Astrocyte (in vitro differentiated cells and primary cell): ENCODE measurements around the gene SPNS2. TPM values are rescaled to one million over a fixed set of nuclear protein-coding genes. Genes with fewer than 3 reads are reported as not detected.
A peak's percentile ranks its signal among the peaks of the same experiment; 100 is the strongest.

Source experiments
- DNase-seq: peaks from one replicate; pipeline ENCODE4 v3.0.0-alpha.2; 2010; ENCODE audit warnings: low read depth
- FAIRE-seq: peaks from 2 replicates; lab custom pipeline; 2011; peaks lifted over from hg19 to GRCh38; lab: Jason Lieb, UNC
- H2AFZ ChIP-seq: 2 replicates; pipeline ENCODE4 v1.6.0; 2012; ENCODE audit warnings: low read depth, low read length, inconsistent platforms
- H3K27ac ChIP-seq: 2 replicates; pipeline ENCODE4 v1.5.1; 2011; ENCODE audit warnings: low read depth, low read length, inconsistent platforms
- H3K27me3 ChIP-seq: 2 replicates; pipeline ENCODE4 v1.6.0; 2011; ENCODE audit warnings: low read length, inconsistent platforms; ENCODE audit not compliant: insufficient read depth
- H3K36me3 ChIP-seq: 2 replicates; pipeline ENCODE4 v1.5.1; 2011; ENCODE audit warnings: low read length, inconsistent platforms; ENCODE audit not compliant: insufficient read depth
- H3K4me1 ChIP-seq: 2 replicates; pipeline ENCODE4 v1.5.1; 2011; ENCODE audit warnings: low read length, inconsistent platforms; ENCODE audit not compliant: insufficient read depth
- H3K4me2 ChIP-seq: 2 replicates; pipeline ENCODE4 v1.6.0; 2012; ENCODE audit warnings: low read length, inconsistent platforms
- H3K4me3 ChIP-seq: 2 replicates; pipeline ENCODE4 v1.5.1; 2011; ENCODE audit warnings: low read depth, mild to moderate bottlenecking, low read length, inconsistent platforms; ENCODE audit not compliant: insufficient read depth
- H3K79me2 ChIP-seq: 2 replicates; pipeline ENCODE4 v1.6.0; 2012; ENCODE audit warnings: mild to moderate bottlenecking, low read length, inconsistent platforms; ENCODE audit not compliant: insufficient read depth
- H3K9ac ChIP-seq: 2 replicates; pipeline ENCODE4 v1.6.0; 2012; ENCODE audit warnings: mild to moderate bottlenecking, low read length, inconsistent platforms
- H3K9me3 ChIP-seq: 2 replicates; pipeline ENCODE4 v1.5.1; 2012; ENCODE audit warnings: low read depth, mild to moderate bottlenecking, low read length, inconsistent platforms; ENCODE audit not compliant: insufficient read depth
- H4K20me1 ChIP-seq: 2 replicates; pipeline ENCODE4 v1.6.0; 2012; ENCODE audit warnings: low read length, inconsistent platforms; ENCODE audit not compliant: insufficient read depth
- H3K27ac Mint-ChIP-seq: one replicate; pipeline ENCODE4 v1.8.0; 2021; ENCODE audit warnings: mild to moderate bottlenecking, mixed read lengths; ENCODE audit not compliant: unreplicated experiment
- H3K27me3 Mint-ChIP-seq: one replicate; pipeline ENCODE4 v1.8.0; 2021; ENCODE audit warnings: low read depth, mixed read lengths; ENCODE audit not compliant: unreplicated experiment
- H3K36me3 Mint-ChIP-seq: one replicate; pipeline ENCODE4 v1.8.0; 2021; ENCODE audit warnings: low read depth, mixed read lengths; ENCODE audit not compliant: unreplicated experiment
- H3K4me1 Mint-ChIP-seq: one replicate; pipeline ENCODE4 v1.8.0; 2021; ENCODE audit warnings: low read depth, mixed read lengths; ENCODE audit not compliant: unreplicated experiment
- H3K4me3 Mint-ChIP-seq: one replicate; pipeline ENCODE4 v1.8.0; 2021; ENCODE audit warnings: mild to moderate bottlenecking, moderate library complexity, mixed read lengths; ENCODE audit not compliant: unreplicated experiment
- H3K9me3 Mint-ChIP-seq: one replicate; pipeline ENCODE4 v1.8.0; 2021; ENCODE audit warnings: mild to moderate bottlenecking, mixed read lengths; ENCODE audit not compliant: unreplicated experiment
- CTCF ChIP-seq: IDR thresholded peaks from 2 replicates; pipeline ENCODE4 v1.5.1; 2011; ENCODE audit warnings: low read depth, mild to moderate bottlenecking, inconsistent platforms, low read length, moderate library complexity; ENCODE audit not compliant: insufficient read depth
- EZH2 ChIP-seq: IDR thresholded peaks from 2 replicates; pipeline ENCODE4 v1.6.1; 2012; ENCODE audit warnings: mild to moderate bottlenecking, low read length, inconsistent platforms; ENCODE audit not compliant: insufficient read depth
- total RNA-seq: library from RNA; stranded (reverse); gene quantifications from 2 replicates; pipeline ENCODE4 v1.2.1, GENCODE V29; 2021

The SPNS2 gene
- total RNA-seq, 1 donor from 2014 or later: 4.3 TPM

- no peaks in the 10 kb centered on the region for H3K36me3 ChIP-seq
- H3K4me3 Mint-ChIP-seq: no peak overlapping the region
- no peak overlapping the region for H3K9ac ChIP-seq
- H3K4me1 ChIP-seq: no peaks in the 10 kb centered on the region
- H4K20me1 ChIP-seq: no peaks in the 10 kb centered on the region
- H3K4me2 ChIP-seq: no peak overlapping the region
- no peak overlapping the region for H2AFZ ChIP-seq
- H3K27ac Mint-ChIP-seq: no peak overlapping the region
- DNase-seq: no peak
- H3K27me3 Mint-ChIP-seq: peaks cover 23% of the 10 kb centered on the region
- peaks cover 7% of the 10 kb centered on the region for H3K4me1 Mint-ChIP-seq
- H3K36me3 Mint-ChIP-seq: no peaks in the 10 kb centered on the region
- peaks cover 11% of the 10 kb centered on the region for H3K27me3 ChIP-seq
- TF ChIP-seq CTCF: no peak
- no peak for TF ChIP-seq EZH2
- no peak for FAIRE-seq
- H3K9me3 Mint-ChIP-seq: no peaks in the 10 kb centered on the region
- no peaks in the 10 kb centered on the region for H3K79me2 ChIP-seq
- H3K27ac ChIP-seq: no peak overlapping the region
- H3K9me3 ChIP-seq: no peaks in the 10 kb centered on the region
- H3K4me3 ChIP-seq: no peak overlapping the region
These were observed 75.9 kb downstream of the SPNS2 start for GRCh38 chr17:4574448-4575045.

GRCh38 chr17:4576161-4576558 is 77.5 kb downstream of the SPNS2 start:
- no peak overlapping the region for H3K4me2 ChIP-seq
- peaks cover 7% of the 10 kb centered on the region for H3K4me1 Mint-ChIP-seq
- H3K9me3 Mint-ChIP-seq: no peaks in the 10 kb centered on the region
- H3K4me1 ChIP-seq: no peaks in the 10 kb centered on the region
- no peaks in the 10 kb centered on the region for H3K36me3 Mint-ChIP-seq
- no peaks in the 10 kb centered on the region for H3K9me3 ChIP-seq
- no peaks in the 10 kb centered on the region for H4K20me1 ChIP-seq
- no peak overlapping the region for H2AFZ ChIP-seq
- no peak for TF ChIP-seq CTCF
- TF ChIP-seq EZH2: no peak
- peak overlapping the region; percentile 81 for H3K27ac Mint-ChIP-seq
- H3K79me2 ChIP-seq: no peaks in the 10 kb centered on the region
- DNase-seq (no peak), FAIRE-seq (no peak)
- H3K9ac ChIP-seq: no peak overlapping the region
- no peaks in the 10 kb centered on the region for H3K36me3 ChIP-seq
- no peak overlapping the region for H3K4me3 Mint-ChIP-seq
- no peak overlapping the region for H3K27ac ChIP-seq
- peaks cover 6% of the 10 kb centered on the region for H3K27me3 ChIP-seq
- H3K27me3 Mint-ChIP-seq: peaks cover 21% of the 10 kb centered on the region
- no peak overlapping the region for H3K4me3 ChIP-seq

GRCh38 chr17:4576729-4577322 is 78.1 kb downstream of the SPNS2 start:
- Histone ChIP-seq H3K4me1 (no peaks in the 10 kb centered on the region), H3K36me3 (no peaks in the 10 kb centered on the region), H3K4me3 (no peak overlapping the region), H3K9ac (no peak overlapping the region), H3K79me2 (no peaks in the 10 kb centered on the region), H3K27me3 (peaks cover 2% of the 10 kb centered on the region), H3K27ac (no peak overlapping the region), H2AFZ (no peak overlapping the region), H4K20me1 (no peaks in the 10 kb centered on the region), H3K4me2 (no peak overlapping the region), H3K9me3 (no peaks in the 10 kb centered on the region)
- no peak for TF ChIP-seq CTCF
- no peak for TF ChIP-seq EZH2
- Mint-ChIP-seq H3K27me3 (peaks cover 21% of the 10 kb centered on the region), H3K4me1 (peaks cover 7% of the 10 kb centered on the region), H3K27ac (no peak overlapping the region), H3K36me3 (no peaks in the 10 kb centered on the region), H3K4me3 (no peak overlapping the region), H3K9me3 (no peaks in the 10 kb centered on the region)
- FAIRE-seq: no peak
- DNase-seq: no peak
